Measurements from ENCODE around the gene TMEM87B.
"Not testable (repeated sequence)": the region's sequence is repeated elsewhere in the genome, so short reads cannot be mapped to it uniquely, and the experiment has no call there.

TMEM87B gene

DNA sequence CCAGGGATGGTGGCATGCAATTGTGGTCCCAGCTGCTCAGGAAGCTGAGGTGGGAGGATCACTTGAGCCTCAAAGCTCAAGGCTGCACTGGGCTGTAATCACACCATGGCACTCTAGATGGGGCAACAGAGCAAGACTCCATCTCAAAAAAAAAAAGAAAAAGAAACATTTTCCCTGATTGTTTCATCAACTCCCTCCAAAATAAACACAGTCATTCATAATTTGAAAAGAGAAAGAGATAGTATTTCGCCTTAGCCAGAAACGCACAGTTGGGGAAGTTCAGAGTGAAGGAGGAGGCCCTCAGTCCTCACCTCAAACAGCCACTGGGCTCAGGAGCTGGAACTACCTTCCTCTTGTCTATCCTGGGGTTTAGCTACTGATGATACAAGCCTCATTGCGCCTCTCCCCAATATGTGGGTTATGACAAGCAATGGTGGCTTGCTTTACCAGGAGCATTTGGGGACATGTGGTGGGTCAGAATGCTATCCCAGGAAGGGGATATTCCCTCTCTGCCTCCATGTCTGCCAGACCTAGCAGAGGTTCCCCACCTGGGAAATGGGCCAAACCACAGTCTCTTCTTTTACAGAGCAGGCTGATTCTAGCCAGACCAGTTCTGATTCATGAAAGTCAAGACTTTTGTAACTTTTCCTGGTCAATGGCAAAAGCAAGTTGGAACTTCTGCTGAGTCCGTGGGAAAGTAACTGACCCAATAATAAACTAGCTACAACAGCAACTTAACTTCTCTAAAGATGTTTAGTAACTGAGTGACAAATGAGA is 22.2 kb upstream of the TMEM87B start:
- TF ChIP-seq CTCF (IDR thresholded peaks at IDR 0.05; ENCODE audit: insufficient read depth, low read depth, low read length, missing control alignments): no peak
- no peak overlapping the region for H3K4me3 ChIP-seq (ENCODE audit: low read length)
- peak; percentile 92 for DNase-seq (ENCODE audit: low read depth)

GRCh38 chr2:112033600-112033999 is 21.5 kb upstream of the TMEM87B start:
- TF ChIP-seq CTCF (IDR thresholded peaks at IDR 0.05; ENCODE audit: insufficient read depth, low read depth, low read length, missing control alignments): no peak
- H3K4me3 ChIP-seq (ENCODE audit: low read length): no peak overlapping the region
- peak; percentile 70 for DNase-seq (ENCODE audit: low read depth)

DNA sequence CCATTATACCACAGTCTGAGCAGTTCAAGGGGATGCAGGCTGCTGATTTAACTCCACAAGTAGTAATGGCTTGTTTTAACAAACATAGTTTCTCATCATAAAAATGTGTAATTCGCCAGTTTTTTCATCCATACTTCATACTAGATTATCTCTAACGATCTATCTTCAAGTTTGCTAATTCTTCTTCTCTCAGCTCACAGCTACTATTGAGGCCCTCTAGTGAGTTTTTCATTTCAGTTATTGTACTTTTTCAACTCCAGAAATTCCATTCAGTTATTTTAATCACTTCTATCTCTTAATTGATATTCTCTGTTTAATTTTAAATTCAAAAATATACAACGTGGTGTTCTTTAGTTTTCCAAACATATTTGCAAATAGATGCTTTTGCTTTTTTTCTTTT is 20.1 kb upstream of the TMEM87B start:
- H3K4me3 ChIP-seq (ENCODE audit: low read length): no peak overlapping the region
- TF ChIP-seq CTCF (IDR thresholded peaks at IDR 0.05; ENCODE audit: insufficient read depth, low read depth, low read length, missing control alignments): no peak
- no peak for DNase-seq (ENCODE audit: low read depth)

DNA sequence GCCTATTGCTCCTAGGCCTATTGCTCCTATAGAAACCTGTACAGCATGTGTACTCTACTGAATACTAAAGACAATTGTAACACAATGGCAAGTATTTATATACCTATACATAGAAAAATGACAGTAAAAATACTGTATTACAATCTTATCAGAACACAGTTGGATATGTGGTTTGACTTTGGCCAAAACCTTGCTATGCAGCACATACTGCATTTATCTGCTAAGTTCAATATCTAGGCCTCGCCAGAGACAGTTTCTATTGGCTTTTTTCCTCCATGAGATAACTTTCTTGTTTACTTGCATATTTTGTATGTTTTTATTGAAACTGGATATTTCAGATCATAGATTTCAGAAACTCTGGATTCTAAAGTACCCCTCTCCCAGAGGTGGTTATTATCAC is 19.3 kb upstream of the TMEM87B start:
- no peak overlapping the region for H3K4me3 ChIP-seq (ENCODE audit: low read length)
- no peak for TF ChIP-seq CTCF (IDR thresholded peaks at IDR 0.05; ENCODE audit: insufficient read depth, low read depth, low read length, missing control alignments)
- no peak for DNase-seq (ENCODE audit: low read depth)

DNA sequence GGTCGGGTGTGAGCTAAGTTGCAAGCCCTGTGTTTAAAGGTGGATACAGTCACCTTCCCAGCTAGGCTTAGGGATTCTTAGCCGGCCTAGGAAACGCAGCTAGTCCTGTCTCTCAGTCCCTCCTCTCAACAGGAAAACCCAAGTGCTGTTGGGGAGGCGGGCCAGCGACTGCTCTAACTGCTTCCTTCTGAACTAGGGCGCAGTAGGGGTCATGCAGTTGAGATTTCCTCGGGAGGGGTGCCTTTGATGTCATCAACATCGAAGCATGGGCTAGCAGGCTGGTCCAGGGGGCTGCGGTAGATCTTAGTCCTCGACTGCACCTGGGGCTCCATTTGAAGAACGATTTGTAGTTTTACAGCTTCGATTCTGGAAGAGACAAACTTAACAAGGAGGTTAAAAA is 15.5 kb upstream of the TMEM87B start:
- not testable (repeated sequence) for H3K4me3 ChIP-seq (ENCODE audit: low read length); DNase-seq (ENCODE audit: low read depth)

DNA sequence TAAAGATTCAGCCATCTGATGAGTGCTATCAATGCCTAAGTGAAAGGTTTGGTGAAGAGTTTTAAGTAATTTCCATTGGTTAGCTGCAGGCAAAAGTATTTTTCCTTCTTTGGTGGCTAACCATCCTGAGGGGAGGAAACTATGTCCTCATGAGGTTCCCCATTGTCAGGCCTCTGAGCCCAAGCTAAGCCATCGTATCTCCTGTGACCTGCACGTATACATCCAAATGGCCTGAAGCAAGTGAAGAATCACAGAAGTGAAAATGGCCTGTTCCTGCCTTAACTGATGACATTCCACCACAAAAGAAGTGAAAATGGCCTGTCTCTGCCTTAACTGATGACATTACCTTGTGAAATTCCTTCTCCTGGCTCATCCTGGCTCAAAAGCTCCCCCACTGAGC is 15.0 kb upstream of the TMEM87B start:
- not testable (repeated sequence) for DNase-seq (ENCODE audit: low read depth); H3K4me3 ChIP-seq (ENCODE audit: low read length)

- peak; percentile 71 for DNase-seq (ENCODE audit: low read depth)
- not testable (repeated sequence) for H3K4me3 ChIP-seq (ENCODE audit: low read length)
Measured at GRCh38 chr2:112041460-112041859, 13.6 kb upstream of the TMEM87B start.

GRCh38 chr2:112045446-112046014 is 9.5 kb upstream of the TMEM87B start:
- no peak for DNase-seq (ENCODE audit: low read depth)

More at GRCh38 chr2:112045446-112046014, 9.5 kb upstream of the TMEM87B start:
- no peak for TF ChIP-seq CTCF (IDR thresholded peaks at IDR 0.05; ENCODE audit: insufficient read depth, low read depth, low read length, missing control alignments)
- no peak overlapping the region for H3K4me3 ChIP-seq (ENCODE audit: low read length)
